Measurements from ENCODE around the gene TUBA4B. TPM values are rescaled to one million over a fixed set of nuclear protein-coding genes. Genes with fewer than 3 reads are reported as not detected.
A peak's percentile ranks its signal among the peaks of the same experiment; 100 is the strongest.
"Not testable (repeated sequence)": the region's sequence is repeated elsewhere in the genome, so short reads cannot be mapped to it uniquely, and the experiment has no call there.

TUBA4B gene
- total RNA-seq, 1 experiment from 2014 or later: not detected

DNA sequence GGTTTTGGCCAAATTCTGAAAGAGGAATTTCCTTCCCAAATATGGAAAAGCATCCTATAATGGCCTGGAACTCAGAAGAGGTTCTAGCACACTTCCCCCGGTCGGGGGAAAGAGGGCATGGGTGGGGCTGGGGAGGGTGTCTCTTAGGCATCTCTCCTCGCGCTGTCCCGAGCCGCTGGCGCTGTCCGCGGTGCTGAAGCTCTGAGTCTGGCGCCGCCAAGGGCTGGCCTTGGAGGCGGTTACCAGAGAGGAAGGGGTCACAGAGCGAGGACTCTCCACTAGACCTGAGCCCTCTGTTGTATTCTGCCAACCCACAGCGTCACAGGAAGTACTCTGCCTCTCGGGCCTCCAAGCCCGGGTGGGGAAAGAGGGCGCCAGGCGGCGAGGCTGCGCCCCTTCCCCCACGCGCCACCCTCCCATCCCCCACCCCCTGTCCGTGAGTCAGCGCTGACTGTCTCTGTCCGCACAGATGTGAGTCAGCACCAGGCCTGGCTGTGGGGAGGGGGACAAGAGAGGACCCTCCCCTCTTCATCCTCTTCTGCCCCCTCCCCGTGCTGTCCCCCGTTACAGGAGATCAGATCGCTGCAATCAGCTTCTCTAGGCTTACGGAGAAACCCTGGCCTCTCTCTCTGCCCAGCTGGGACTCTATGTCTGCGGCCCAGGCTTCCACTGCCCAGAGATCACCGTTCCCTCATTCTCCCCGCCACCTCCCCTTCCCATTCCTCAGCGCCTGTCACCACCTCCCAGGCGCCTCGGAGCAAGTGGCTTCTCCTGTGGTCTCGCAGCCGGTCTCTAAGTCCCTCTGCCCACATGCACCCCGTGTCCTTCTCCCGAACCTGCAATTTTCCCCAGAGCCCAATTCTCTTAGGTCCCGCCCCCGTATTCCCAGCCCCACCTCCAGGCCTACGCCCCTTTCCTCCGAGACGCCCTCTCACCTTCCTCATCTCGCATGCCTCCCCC, 55.4 kb downstream of the TUBA4B start:
- no peaks in the 10 kb centered on the region for H3K36me3 ChIP-seq (ENCODE audit: control insufficient read depth, insufficient read depth, low read length)
- BruUV-seq (replicated peaks): no TSS peak
- no peaks in the 10 kb centered on the region for H3K9me3 ChIP-seq (ENCODE audit: control insufficient read depth, insufficient read depth, low read depth, low read length)
- ChIA-PET POLR2A (no interaction called here), CTCF (no interaction called here)
- H3K27ac ChIP-seq (ENCODE audit: low read length): no peak overlapping the region
- ATAC-seq: peak; percentile 94
- H3K4me3 ChIP-seq (ENCODE audit: low read depth in 2 of 2, low read length in 2 of 2): peak overlapping the region; percentile 11 to 32; a peak in 2 of 4 replicates
- in situ Hi-C loops (cut with HindIII; ENCODE audit: low pct_unique_long_range_greater_than_20kb, low sequenced_read_pairs) (no loop called here), intact Hi-C loops (cut with micrococcal nuclease; ENCODE audit: unreplicated experiment) (loop anchor here (10.0 kb wide), 1 partner anchor 254 kb away; no protein-coding TSS in a partner anchor)
- no peak for DNase-seq (ENCODE audit: low read depth, low spot score)
- peaks cover 5% of the 10 kb centered on the region for H3K27me3 ChIP-seq (ENCODE audit: control insufficient read depth, insufficient read depth, low read length)
- no peaks in the 10 kb centered on the region for H3K4me1 ChIP-seq (ENCODE audit: control insufficient read depth, insufficient read depth, low read length)
- TF ChIP-seq TCF7L2 (IDR thresholded peaks at IDR 0.05; ENCODE audit: low read depth, low read length): no peak
- no peak for TF ChIP-seq POLR2AphosphoS5 (IDR thresholded peaks at IDR 0.05; ENCODE audit: low read depth, low read length)
- TF ChIP-seq, protein P1, sequence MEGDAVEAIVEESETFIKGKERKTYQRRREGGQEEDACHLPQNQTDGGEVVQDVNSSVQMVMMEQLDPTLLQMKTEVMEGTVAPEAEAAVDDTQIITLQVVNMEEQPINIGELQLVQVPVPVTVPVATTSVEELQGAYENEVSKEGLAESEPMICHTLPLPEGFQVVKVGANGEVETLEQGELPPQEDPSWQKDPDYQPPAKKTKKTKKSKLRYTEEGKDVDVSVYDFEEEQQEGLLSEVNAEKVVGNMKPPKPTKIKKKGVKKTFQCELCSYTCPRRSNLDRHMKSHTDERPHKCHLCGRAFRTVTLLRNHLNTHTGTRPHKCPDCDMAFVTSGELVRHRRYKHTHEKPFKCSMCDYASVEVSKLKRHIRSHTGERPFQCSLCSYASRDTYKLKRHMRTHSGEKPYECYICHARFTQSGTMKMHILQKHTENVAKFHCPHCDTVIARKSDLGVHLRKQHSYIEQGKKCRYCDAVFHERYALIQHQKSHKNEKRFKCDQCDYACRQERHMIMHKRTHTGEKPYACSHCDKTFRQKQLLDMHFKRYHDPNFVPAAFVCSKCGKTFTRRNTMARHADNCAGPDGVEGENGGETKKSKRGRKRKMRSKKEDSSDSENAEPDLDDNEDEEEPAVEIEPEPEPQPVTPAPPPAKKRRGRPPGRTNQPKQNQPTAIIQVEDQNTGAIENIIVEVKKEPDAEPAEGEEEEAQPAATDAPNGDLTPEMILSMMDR (IDR thresholded peaks at IDR 0.05): no peak
- TF ChIP-seq, protein P2, sequence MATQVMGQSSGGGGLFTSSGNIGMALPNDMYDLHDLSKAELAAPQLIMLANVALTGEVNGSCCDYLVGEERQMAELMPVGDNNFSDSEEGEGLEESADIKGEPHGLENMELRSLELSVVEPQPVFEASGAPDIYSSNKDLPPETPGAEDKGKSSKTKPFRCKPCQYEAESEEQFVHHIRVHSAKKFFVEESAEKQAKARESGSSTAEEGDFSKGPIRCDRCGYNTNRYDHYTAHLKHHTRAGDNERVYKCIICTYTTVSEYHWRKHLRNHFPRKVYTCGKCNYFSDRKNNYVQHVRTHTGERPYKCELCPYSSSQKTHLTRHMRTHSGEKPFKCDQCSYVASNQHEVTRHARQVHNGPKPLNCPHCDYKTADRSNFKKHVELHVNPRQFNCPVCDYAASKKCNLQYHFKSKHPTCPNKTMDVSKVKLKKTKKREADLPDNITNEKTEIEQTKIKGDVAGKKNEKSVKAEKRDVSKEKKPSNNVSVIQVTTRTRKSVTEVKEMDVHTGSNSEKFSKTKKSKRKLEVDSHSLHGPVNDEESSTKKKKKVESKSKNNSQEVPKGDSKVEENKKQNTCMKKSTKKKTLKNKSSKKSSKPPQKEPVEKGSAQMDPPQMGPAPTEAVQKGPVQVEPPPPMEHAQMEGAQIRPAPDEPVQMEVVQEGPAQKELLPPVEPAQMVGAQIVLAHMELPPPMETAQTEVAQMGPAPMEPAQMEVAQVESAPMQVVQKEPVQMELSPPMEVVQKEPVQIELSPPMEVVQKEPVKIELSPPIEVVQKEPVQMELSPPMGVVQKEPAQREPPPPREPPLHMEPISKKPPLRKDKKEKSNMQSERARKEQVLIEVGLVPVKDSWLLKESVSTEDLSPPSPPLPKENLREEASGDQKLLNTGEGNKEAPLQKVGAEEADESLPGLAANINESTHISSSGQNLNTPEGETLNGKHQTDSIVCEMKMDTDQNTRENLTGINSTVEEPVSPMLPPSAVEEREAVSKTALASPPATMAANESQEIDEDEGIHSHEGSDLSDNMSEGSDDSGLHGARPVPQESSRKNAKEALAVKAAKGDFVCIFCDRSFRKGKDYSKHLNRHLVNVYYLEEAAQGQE (IDR thresholded peaks at IDR 0.05; ENCODE audit: insufficient read depth in 1 of 2, low read depth in 2 of 2, low read length in 1 of 2): peak; percentile 99
- TF ChIP-seq SIN3A (IDR thresholded peaks at IDR 0.05; ENCODE audit: borderline replicate concordance, insufficient read depth, low read depth, low read length): no peak

DNA sequence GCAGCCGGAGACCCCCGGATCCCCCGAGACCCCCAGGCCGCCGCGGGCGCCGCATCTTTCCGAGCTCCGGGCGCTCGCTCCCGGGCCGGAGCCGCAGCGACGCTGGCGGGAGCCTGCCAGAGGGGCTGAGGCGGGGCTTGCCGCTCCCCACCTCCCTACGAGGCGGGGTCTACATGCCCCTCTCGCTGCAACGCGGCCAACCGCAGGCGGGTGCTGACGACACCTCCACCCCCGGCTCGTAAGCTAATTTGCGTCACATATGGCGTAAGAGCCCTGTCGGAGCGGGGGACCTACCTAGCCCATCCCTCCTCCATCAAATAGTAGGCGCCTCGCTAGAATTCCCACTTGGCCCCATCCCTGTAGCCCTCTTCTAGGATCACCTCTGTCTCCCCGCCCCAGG, 56.2 kb downstream of the TUBA4B start, which contains the start of gene PTPRN:
Gene PTPRN, minus strand, starts transcription at position 124 of the 400 bp plus-strand sequence. Its CDS starts 69 bp downstream, at position 55.
- no TSS peak for BruUV-seq (replicated peaks)
- peak within 1 kb of the TSS; percentile 11 to 32; a peak in 2 of 4 replicates for H3K4me3 ChIP-seq (ENCODE audit: low read depth in 2 of 2, low read length in 2 of 2)
- no peaks in the 10 kb centered on the region for H3K36me3 ChIP-seq (ENCODE audit: control insufficient read depth, insufficient read depth, low read length)
- CTCF ChIA-PET: no interaction called here
- no peaks in the 10 kb centered on the region for H3K4me1 ChIP-seq (ENCODE audit: control insufficient read depth, insufficient read depth, low read length)
- intact Hi-C loops (cut with micrococcal nuclease; ENCODE audit: unreplicated experiment): loop anchor here (10.0 kb wide), 1 partner anchor 254 kb away; no protein-coding TSS in a partner anchor
- H3K27me3 ChIP-seq (ENCODE audit: control insufficient read depth, insufficient read depth, low read length): peaks cover 1% of the 10 kb centered on the region
- POLR2A ChIA-PET: no interaction called here
- in situ Hi-C loops (cut with HindIII; ENCODE audit: low pct_unique_long_range_greater_than_20kb, low sequenced_read_pairs): no loop called here
- DNase-seq (ENCODE audit: low read depth, low spot score) (no peak), ATAC-seq (no peak)
- no peaks in the 10 kb centered on the region for H3K9me3 ChIP-seq (ENCODE audit: control insufficient read depth, insufficient read depth, low read depth, low read length)
- H3K27ac ChIP-seq (ENCODE audit: low read length): no peak within 1 kb of the TSS
- TF ChIP-seq TCF7L2 (IDR thresholded peaks at IDR 0.05; ENCODE audit: low read depth, low read length): no peak
- TF ChIP-seq, protein P2 (IDR thresholded peaks at IDR 0.05; ENCODE audit: insufficient read depth in 1 of 2, low read depth in 2 of 2, low read length in 1 of 2): no peak
- TF ChIP-seq SIN3A (IDR thresholded peaks at IDR 0.05; ENCODE audit: borderline replicate concordance, insufficient read depth, low read depth, low read length): no peak
- TF ChIP-seq, protein P1 (IDR thresholded peaks at IDR 0.05): no peak
- TF ChIP-seq POLR2AphosphoS5 (IDR thresholded peaks at IDR 0.05; ENCODE audit: low read depth, low read length): no peak

DNA sequence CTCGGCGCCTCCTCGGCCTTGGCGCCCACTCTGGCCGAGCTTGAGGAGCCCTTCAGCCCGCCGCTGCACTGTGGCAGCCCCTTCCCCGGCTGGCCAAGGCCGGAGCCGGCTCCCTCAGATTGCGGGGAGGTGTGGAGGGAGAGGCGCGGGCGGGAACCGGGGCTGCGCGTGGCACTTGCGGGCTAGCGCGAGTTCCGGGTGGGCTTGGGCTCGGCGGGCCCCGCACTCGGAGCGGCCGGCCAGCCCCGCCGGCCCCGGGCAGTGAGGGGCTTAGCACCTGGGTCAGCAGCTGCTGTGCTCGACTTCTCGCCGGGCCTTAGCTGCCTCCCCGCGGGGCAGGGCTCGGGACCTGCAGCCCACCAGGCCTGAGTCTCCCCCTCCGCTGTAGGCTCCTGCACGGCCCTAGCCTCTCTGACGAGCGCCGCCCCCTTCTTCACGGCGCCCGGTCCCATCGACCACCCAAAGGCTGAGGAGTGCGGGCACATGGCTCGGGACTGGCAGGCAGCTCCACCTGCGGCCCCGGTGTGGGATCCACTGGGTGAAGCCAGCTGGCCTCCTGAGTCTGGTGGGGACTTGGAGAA, 59.7 kb downstream of the TUBA4B start:
- DNase-seq (ENCODE audit: low read depth, low spot score); H3K36me3 ChIP-seq (ENCODE audit: control insufficient read depth, insufficient read depth, low read length); in situ Hi-C loops (cut with HindIII; ENCODE audit: low pct_unique_long_range_greater_than_20kb, low sequenced_read_pairs); H3K27ac ChIP-seq (ENCODE audit: low read length); H3K4me3 ChIP-seq (ENCODE audit: low read depth in 2 of 2, low read length in 2 of 2); H3K9me3 ChIP-seq (ENCODE audit: control insufficient read depth, insufficient read depth, low read depth, low read length); H3K27me3 ChIP-seq (ENCODE audit: control insufficient read depth, insufficient read depth, low read length); POLR2A ChIA-PET; ATAC-seq; intact Hi-C loops (cut with micrococcal nuclease; ENCODE audit: unreplicated experiment); BruUV-seq (replicated peaks); CTCF ChIA-PET; H3K4me1 ChIP-seq (ENCODE audit: control insufficient read depth, insufficient read depth, low read length): not testable (repeated sequence)

Measured in Panc1 (cell line).